HG03432 (cell line): Measurements from ENCODE around the gene FTL.

Source experiments
- ATAC-seq: cut with Tn5 transposase; IDR thresholded peaks from one replicate; pipeline ENCODE4 v1.9.1; 2021; ENCODE audit warnings: mild to moderate bottlenecking, moderate library complexity; ENCODE audit not compliant: unreplicated experiment

FTL gene

GRCh38 chr19:48989701-48990291 is 24.7 kb downstream of the FTL start:
- no peak for ATAC-seq

- ATAC-seq: no peak
Measured at GRCh38 chr19:48990400-48990799, 25.3 kb downstream of the FTL start.

- no peak for ATAC-seq
Measured at GRCh38 chr19:48991011-48991609, 26.0 kb downstream of the FTL start.

- ATAC-seq: no peak
Measured at GRCh38 chr19:48991873-48992580, 26.9 kb downstream of the FTL start.

- peak; percentile 2 for ATAC-seq
Measured at GRCh38 chr19:48992581-48993174, 27.6 kb downstream of the FTL start.

DNA sequence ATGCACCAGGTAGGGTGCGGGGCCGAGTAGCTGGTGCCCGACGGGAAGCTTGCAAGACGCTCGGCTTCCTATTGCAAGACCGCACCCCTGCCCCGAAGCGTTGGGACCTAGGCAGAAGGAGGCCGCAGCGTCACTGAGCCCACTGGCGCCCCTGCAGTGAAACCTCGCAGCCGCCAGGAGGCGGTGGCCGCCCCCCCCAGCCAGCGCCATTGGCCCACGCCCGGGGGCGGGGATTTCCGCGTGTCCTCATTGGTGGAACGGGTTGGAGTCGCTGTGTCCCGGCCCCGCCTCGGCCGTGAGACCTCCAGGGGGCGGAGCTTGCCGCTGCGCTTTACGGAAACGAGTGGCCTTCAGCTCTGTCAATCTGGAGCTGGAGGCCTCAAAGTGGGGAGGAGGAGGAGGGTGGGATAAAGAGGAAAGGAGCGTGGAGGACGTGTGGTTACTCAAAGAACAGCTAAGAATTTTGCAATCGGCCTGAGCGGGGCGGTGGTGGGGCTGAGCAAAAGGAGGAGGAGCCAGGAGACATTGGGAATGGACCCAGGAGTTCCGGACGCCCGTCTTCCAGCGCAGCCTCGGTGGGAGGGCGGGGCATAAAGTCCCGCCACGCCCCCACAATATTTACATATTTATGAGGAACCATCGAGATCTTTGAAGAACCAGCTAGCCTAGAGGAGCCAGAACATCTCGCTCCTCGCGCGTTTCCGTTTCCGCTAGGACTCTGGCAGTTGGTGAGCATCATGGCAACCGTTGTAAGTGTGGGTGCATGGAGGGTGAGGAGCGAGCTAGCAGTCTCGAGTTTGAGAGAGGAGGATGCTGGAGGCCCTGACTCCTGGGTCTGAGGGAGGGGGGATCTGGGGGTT is 28.3 kb downstream of the FTL start, which contains the start of the genes GYS1 and RUVBL2:
TSS of gene GYS1 (minus strand) at position 135 of the 860 bp plus-strand sequence. CDS start 197 bp downstream, outside the sequence.
TSS of gene RUVBL2 (plus strand) at position 713 of the 860 bp plus-strand sequence. CDS start at position 738, 25 bp downstream.
- peak; percentile 86 for ATAC-seq

DNA sequence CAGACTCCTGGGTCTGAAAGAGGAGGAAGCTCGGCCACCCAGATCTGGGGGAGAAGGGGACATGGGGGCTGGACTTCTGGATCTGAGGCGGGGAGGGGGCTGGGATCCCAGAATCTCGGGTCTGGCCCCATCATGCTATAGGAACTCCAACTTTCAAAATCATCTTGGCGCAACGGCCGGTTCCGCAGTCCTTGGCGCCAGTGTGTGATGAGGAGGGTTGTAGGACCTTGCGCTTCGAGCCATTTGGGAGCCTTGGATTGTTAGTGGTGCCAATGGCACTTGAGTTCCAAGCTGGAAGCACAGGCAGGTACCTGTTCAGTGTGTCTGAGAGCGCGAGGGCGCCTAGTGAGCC is 28.9 kb downstream of the FTL start:
- no peak for ATAC-seq

DNA sequence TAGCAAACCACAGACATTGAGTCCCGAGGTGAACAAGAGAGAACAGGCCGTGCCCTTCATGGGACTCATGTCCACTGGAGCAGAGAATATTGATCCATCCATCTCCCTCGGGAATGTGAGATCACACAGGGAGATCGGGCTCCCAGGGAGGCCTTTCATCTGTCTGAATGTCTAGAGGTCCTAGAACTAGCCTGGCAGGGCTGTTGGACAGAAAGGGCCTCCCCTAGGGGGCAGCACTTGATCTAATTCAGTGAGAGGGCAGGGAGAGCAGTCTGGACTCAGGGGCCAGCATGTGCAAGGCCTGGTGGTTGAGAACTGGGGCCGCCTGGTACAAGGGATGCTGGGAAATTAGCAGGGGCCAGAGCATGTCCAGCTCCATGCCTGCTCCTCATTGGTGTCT is 32.9 kb downstream of the FTL start:
- ATAC-seq: no peak

- no peak for ATAC-seq
Measured at GRCh38 chr19:48999481-49000325, 34.6 kb downstream of the FTL start.

- ATAC-seq: no peak
Measured at GRCh38 chr19:49004133-49004532, 39.0 kb downstream of the FTL start.

- no peak for ATAC-seq
Measured at GRCh38 chr19:49004964-49005614, 40.0 kb downstream of the FTL start.

DNA sequence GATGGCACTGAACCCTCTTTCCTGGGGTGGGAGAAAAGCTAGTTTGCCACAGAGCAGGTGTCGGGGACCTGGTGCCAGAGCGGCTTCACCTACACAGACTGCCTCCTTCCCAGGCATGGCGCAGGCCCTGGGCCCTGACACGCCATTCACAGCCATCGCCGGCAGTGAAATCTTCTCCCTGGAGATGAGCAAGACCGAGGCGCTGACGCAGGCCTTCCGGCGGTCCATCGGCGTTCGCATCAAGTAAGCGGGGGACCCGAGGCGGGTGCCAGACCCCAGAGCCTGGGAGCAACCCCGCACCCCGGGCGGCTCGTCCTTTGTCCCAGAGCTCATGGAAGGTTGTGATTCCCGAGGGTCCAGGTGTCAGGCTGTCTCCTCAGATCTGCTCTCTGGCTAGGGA is 41.8 kb downstream of the FTL start:
- no peak for ATAC-seq

DNA sequence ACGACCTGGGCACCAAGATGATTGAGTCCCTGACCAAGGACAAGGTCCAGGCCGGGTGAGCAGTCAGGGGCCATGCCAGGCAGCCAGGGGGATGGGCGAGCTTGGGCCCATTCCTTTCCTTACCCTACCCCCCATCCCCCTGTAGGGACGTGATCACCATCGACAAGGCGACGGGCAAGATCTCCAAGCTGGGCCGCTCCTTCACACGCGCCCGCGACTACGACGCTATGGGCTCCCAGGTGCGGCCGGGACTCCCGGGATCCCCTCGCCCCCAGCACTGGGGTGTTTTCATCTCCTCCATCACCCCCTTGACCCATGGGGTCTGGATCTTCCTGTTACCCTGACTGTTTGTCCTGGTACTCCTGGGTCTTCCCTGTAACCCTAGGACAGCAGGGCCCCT is 44.7 kb downstream of the FTL start:
- no peak for ATAC-seq

DNA sequence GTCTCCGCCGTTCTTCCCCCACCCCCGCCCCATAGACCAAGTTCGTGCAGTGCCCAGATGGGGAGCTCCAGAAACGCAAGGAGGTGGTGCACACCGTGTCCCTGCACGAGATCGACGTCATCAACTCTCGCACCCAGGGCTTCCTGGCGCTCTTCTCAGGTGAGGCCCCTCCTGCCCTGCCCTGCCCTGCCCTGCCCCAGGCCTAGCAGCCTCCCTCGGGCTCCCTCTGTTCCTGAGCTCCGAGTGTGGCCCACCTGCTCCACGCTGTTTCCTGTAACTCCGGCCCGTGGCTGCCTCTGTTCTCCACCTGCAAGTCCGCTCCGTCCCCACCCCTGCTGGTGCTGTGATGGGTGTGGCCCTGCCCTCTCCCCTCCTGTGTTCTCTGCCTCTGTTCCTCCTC is 45.3 kb downstream of the FTL start:
- no peak for ATAC-seq

DNA sequence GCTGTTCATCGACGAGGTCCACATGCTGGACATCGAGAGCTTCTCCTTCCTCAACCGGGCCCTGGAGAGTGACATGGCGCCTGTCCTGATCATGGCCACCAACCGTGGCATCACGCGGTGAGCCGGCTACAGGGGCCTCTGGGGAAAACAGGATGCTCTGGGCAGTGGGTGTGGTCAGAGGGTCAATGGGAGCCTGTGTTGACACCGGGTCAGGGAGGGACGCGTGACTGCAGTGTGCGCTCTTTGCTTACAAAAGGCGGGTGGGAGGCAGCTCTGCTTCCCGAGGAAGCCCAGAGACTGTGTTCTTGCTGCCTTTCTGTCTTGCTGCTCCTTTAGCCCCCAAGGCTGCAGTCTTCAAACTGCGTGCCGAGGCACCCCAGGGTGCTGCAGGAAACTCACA is 46.1 kb downstream of the FTL start:
- ATAC-seq: no peak

DNA sequence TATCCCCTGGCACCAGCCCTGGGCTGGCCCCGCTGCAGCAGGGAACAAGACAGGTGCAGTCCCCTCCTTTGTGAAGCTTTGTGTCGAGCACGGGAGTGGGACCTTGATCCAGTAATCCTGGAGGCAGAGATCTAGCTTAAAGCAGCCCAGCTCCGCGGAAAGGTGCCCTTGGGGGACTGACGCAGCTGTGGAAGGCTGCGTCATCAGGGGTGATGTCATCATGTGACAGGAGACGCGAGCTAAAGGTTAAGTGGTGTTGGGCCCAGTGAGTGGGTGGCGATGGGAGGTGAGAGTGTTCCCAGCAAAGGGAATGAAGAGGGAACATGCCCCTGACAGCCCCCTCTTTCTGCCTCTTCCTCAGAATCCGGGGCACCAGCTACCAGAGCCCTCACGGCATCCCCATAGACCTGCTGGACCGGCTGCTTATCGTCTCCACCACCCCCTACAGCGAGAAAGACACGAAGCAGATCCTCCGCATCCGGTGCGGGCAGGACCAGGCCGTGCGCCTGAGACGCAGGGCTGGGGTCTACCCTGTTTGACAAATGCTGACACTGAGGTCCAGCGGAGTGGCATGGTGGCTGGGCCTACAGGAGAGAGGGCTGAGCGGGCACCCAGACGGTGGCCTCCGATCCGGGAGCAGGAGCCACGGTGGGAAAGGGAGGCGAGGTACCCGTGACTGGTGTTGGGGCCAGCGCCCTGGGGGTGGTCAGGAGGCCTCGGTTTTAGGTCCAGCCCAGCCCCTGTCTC is 49.2 kb downstream of the FTL start:
- ATAC-seq: no peak

DNA sequence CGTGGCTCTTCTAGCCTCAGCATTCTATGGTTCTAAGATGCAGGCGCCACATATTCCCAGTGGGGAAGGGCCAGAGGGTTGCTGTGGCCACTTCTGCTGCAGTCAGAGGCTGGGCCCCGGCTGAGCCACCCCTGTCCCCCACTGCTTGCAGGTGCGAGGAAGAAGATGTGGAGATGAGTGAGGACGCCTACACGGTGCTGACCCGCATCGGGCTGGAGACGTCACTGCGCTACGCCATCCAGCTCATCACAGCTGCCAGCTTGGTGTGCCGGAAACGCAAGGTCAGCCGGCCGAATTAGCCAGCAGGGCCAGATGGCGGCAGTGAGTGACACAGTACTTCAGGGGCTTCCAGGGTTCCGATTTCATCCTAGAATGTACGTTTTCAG is 49.8 kb downstream of the FTL start:
- ATAC-seq: no peak

DNA sequence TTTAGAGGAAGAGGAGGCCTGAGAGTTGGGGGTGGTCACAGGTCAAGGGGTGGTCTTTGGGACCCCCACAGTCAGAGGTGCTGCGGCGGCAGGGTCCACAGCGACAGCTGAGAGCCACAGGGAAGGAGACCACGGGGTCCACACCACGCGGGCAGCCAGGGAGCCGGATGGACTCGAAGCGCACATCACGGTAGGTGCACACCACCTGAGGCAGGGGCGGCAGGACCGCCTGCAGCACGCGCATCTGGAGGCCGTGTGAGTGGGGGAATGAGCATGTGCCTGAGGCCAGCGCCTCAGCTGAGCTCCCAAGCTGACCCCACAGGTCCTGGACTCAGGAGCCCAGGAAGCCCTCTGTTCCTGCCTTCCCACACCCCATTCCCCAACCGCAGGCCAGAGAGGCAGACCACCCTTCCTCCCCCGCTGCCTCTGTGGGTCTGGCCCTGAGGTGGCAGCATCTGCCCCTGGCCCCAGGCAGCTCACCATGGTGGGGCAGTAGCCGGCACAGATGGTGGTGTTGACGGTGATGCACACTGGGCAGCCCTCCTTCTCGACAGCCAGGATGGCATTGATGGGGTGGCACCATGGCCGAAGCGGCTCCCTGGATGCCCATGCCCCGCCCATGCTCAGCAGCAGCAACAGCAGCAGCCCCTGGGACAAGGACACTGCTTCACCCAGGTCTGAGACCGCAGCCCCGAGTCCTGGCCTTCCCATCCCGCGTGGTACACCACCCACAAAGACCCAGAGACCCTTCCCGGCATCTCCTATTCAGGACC is 51.1 kb downstream of the FTL start:
- no peak for ATAC-seq
